Psoas muscle (tissue), 8 donors: ENCODE results near the gene HSD17B8. TPM values are rescaled to one million over a fixed set of nuclear protein-coding genes. Genes with fewer than 3 reads are reported as not detected.

Experiments used
- ATAC-seq, 4 donors: fragments of 200-7000 bp; cut with Tn5 transposase; one replicate each; pipeline ENCODE4 v1.9.1; 2020; ENCODE audit warnings: moderate library complexity in 3 of 4, mild to moderate bottlenecking in 2 of 4
- DNase-seq, 2 donors: peaks; one replicate each; pipeline ENCODE4 v3.0.0-alpha.2; 2020
- H3K27ac ChIP-seq: fragments of 200-600 bp; one replicate; pipeline ENCODE4 v1.8.0; 2022
- H3K27me3 ChIP-seq, 3 donors: fragments of 200-600 bp in 1 of 3; one replicate each; pipeline versions ENCODE4 v1.6.1 to v1.8.0; 2013 to 2022; ENCODE audit warnings: low read length in 2 of 3, mild to moderate bottlenecking in 2 of 3, moderate library complexity in 1 of 3; ENCODE audit not compliant: insufficient read depth in 3 of 3
- H3K36me3 ChIP-seq, 2 donors: fragments of 200-600 bp in 1 of 2; one replicate each; pipeline versions ENCODE4 v1.6.1 to v1.8.0; 2013 to 2022; ENCODE audit warnings: low read depth in 1 of 2, mild to moderate bottlenecking in 1 of 2, moderate library complexity in 1 of 2; ENCODE audit not compliant: insufficient read depth in 1 of 2
- H3K4me1 ChIP-seq: fragments of 200-600 bp; one replicate; pipeline ENCODE4 v1.8.0; 2022
- H3K4me3 ChIP-seq: fragments of 200-600 bp; one replicate; pipeline ENCODE4 v1.8.0; 2022; ENCODE audit warnings: mild to moderate bottlenecking
- H3K9me3 ChIP-seq: fragments of 200-600 bp; one replicate; pipeline ENCODE4 v1.8.0; 2022
- CTCF ChIP-seq: fragments of 200-600 bp; IDR thresholded peaks from one replicate; pipeline ENCODE4 v1.8.0; 2022; ENCODE audit warnings: antibody characterized with exemption
- WGBS, 3 donors: extraction: QIAGEN DNeasy Blood & Tissue Kit; methylation state at CpG; one replicate each; pipeline versions ENCODE4 v1.1.6 to v1.1.7; 2013; 5-methylcytosine and 5-hydroxymethylcytosine counted together
- intact Hi-C, 2 donors: fragments of 100-400 bp; cut with DNase I; formaldehyde crosslinking; loops; one replicate each; pipeline versions ENCODE4 v1.11.0 to v1.14.2; 2022
- polyA plus RNA-seq, 3 donors: library from polyadenylated mRNA; stranded (reverse); fragments of 200-250 nt; gene quantifications; one replicate each; pipeline ENCODE4 v1.2.3, GENCODE V29; 2013
- total RNA-seq, 4 donors: library from RNA; stranded (reverse); fragmentation: NEBNext Ultra II Directional in 2 of 4; extraction: Animal tissue kit (Norgen Biotek cat#: 25700) in 2 of 4; gene quantifications; one replicate each; pipeline versions ENCODE4 v1.2.1 to v1.2.4, GENCODE V29; 2021 to 2023
- donor health status: healthy with polysubstance abuse.
- donor health status: DM: no; HTN: no; CAD: no; lungs with moderate emphysema.
- donor health status: Bipolar disorder and iron deficiency.
- donor health status: healthy.
- donor health status: DM: yes; HTN: yes; CAD: no.
- donor health status: DM: no; HTN: no; CAD: no.
- donor health status: DM: no; HTN: no; CAD: no.
- donor health status: DM: yes; HTN: yes; CAD: no.

The HSD17B8 gene
- total and polyA plus RNA-seq, 7 donors = 5.3 to 18.9 (median 10.3) TPM

- Histone ChIP-seq H3K9me3 (no peaks in the 10 kb centered on the region), H3K4me3 (no peak overlapping the region), H3K27me3 (no peaks in the 10 kb centered on the region), H3K4me1 (peaks cover 13% of the 10 kb centered on the region), H3K27ac (no peak overlapping the region), H3K36me3 (peaks cover 8 to 47% of the 10 kb centered on the region in 2 donors)
- TF ChIP-seq CTCF = no peak
- intact Hi-C loops = no loop called here
- DNase-seq = no peak
- no peak for ATAC-seq
- 76 to 87% (median 85%) methylated on average over 6 of the region's 6 CpGs for WGBS, 3 donors
These were observed 47.0 kb downstream of the HSD17B8 start for GRCh38 chr6:33251395-33252012.

- Histone ChIP-seq H3K9me3 (no peaks in the 10 kb centered on the region), H3K4me3 (no peak overlapping the region), H3K36me3 (peaks cover 8 to 60% of the 10 kb centered on the region in 2 donors), H3K27me3 (no peaks in the 10 kb centered on the region), H3K27ac (no peak overlapping the region), H3K4me1 (peaks cover 13% of the 10 kb centered on the region)
- DNase-seq = no peak
- intact Hi-C loops = no loop called here
- no peak for TF ChIP-seq CTCF
- no peak for ATAC-seq
These were observed 48.3 kb downstream of the HSD17B8 start for GRCh38 chr6:33252759-33253158.

- ATAC-seq = no peak
- peaks cover 8 to 75% of the 10 kb centered on the region in 2 donors for H3K36me3 ChIP-seq
- no peak for TF ChIP-seq CTCF
- DNase-seq = no peak
- no peaks in the 10 kb centered on the region for H3K9me3 ChIP-seq
- intact Hi-C loops = no loop called here
- no peak overlapping the region for H3K27ac ChIP-seq
- H3K27me3 ChIP-seq = no peaks in the 10 kb centered on the region
- no peak overlapping the region for H3K4me3 ChIP-seq
- peaks cover 5% of the 10 kb centered on the region for H3K4me1 ChIP-seq
- WGBS, 3 donors = 90 to 98% (median 93%) methylated on average over 4 of the region's 4 CpGs
These were observed 50.1 kb downstream of the HSD17B8 start for GRCh38 chr6:33254591-33254990.

Other genes starting within 250 kb of the HSD17B8 start
- 100 to 1,000 TPM in 3 of 4 donors, 10 to 100 TPM in 1; 70.0 to 135 (median 115) TPM for gene BRD2, start 236.1 kb upstream of the HSD17B8 start, total RNA-seq
- 10 to 100 TPM; 62.2 to 93.0 (median 64.4) TPM for gene BRD2, start 236.1 kb upstream of the HSD17B8 start, polyA plus RNA-seq
- 1 to 10 TPM in 2 of 4 donors, under 1 TPM in 2; 0.48 to 1.5 (median 0.85) TPM for gene HLA-DOA, start 195.1 kb upstream of the HSD17B8 start, total RNA-seq
- under 1 TPM; 0.36 to 0.77 (median 0.58) TPM for gene HLA-DOA, start 195.1 kb upstream of the HSD17B8 start, polyA plus RNA-seq
- 10 to 100 TPM; 13.8 to 52.6 (median 20.2) TPM for gene HLA-DPA1, start 131.0 kb upstream of the HSD17B8 start, total RNA-seq
- 10 to 100 TPM; 10.7 to 12.3 (median 10.9) TPM for gene HLA-DPA1, start 131.0 kb upstream of the HSD17B8 start, polyA plus RNA-seq
- gene HLA-DPB1, start 128.7 kb upstream of the HSD17B8 start, total RNA-seq = 10 to 100 TPM; 11.9 to 33.2 (median 18.3) TPM
- 10 to 100 TPM; 11.0 to 17.9 (median 11.1) TPM for gene HLA-DPB1, start 128.7 kb upstream of the HSD17B8 start, polyA plus RNA-seq
- 1 to 10 TPM in 1 of 4 donors, under 1 TPM in 3; 0.27 to 1.3 (median 0.51) TPM for gene COL11A2, start 12.2 kb upstream of the HSD17B8 start, total RNA-seq
- under 1 TPM; 0.35 to 0.69 (median 0.61) TPM for gene COL11A2, start 12.2 kb upstream of the HSD17B8 start, polyA plus RNA-seq
- 10 to 100 TPM; 31.3 to 43.7 (median 36.0) TPM for gene RXRB, start 4.0 kb upstream of the HSD17B8 start, total RNA-seq
- gene RXRB, start 4.0 kb upstream of the HSD17B8 start, polyA plus RNA-seq = 10 to 100 TPM; 19.2 to 45.9 (median 29.3) TPM
- 10 to 100 TPM; 17.6 to 41.4 (median 28.4) TPM for gene SLC39A7, start 3.8 kb upstream of the HSD17B8 start, total RNA-seq
- 100 to 1,000 TPM in 1 of 3 donors, 10 to 100 TPM in 2; 44.8 to 126 (median 53.5) TPM for gene SLC39A7, start 3.8 kb upstream of the HSD17B8 start, polyA plus RNA-seq
- 10 to 100 TPM; 27.9 to 31.6 (median 29.1) TPM for gene RING1, start 3.8 kb downstream of the HSD17B8 start, total RNA-seq
- gene RING1, start 3.8 kb downstream of the HSD17B8 start, polyA plus RNA-seq = 10 to 100 TPM; 29.9 to 39.4 (median 34.6) TPM
- gene VPS52, start 67.2 kb downstream of the HSD17B8 start, total RNA-seq = 10 to 100 TPM; 35.7 to 52.5 (median 46.8) TPM
- 10 to 100 TPM; 29.3 to 31.6 (median 30.2) TPM for gene VPS52, start 67.2 kb downstream of the HSD17B8 start, polyA plus RNA-seq
- 1,000 to 10,000 TPM; 1,108 to 1,410 (median 1,267) TPM for gene RPS18, start 67.4 kb downstream of the HSD17B8 start, total RNA-seq
- 1,000 to 10,000 TPM; 1,958 to 4,446 (median 3,068) TPM for gene RPS18, start 67.4 kb downstream of the HSD17B8 start, polyA plus RNA-seq
- gene B3GALT4, start 72.5 kb downstream of the HSD17B8 start, total RNA-seq = 1 to 10 TPM; 1.3 to 3.6 (median 1.7) TPM
- gene B3GALT4, start 72.5 kb downstream of the HSD17B8 start, polyA plus RNA-seq = 1 to 10 TPM; 1.7 to 3.0 (median 1.8) TPM
- 10 to 100 TPM; 22.4 to 46.0 (median 34.7) TPM for gene WDR46, start 84.6 kb downstream of the HSD17B8 start, total RNA-seq
- 10 to 100 TPM; 33.3 to 65.0 (median 44.4) TPM for gene WDR46, start 84.6 kb downstream of the HSD17B8 start, polyA plus RNA-seq
- 10 to 100 TPM; 57.2 to 87.6 (median 75.7) TPM for gene PFDN6, start 84.9 kb downstream of the HSD17B8 start, total RNA-seq
- gene PFDN6, start 84.9 kb downstream of the HSD17B8 start, polyA plus RNA-seq = 100 to 1,000 TPM; 223 to 296 (median 248) TPM
- gene RGL2, start 94.3 kb downstream of the HSD17B8 start, total RNA-seq = 10 to 100 TPM; 44.5 to 58.3 (median 54.9) TPM
- gene RGL2, start 94.3 kb downstream of the HSD17B8 start, polyA plus RNA-seq = 10 to 100 TPM; 30.5 to 66.1 (median 51.9) TPM
- gene TAPBP, start 109.4 kb downstream of the HSD17B8 start, total RNA-seq = 10 to 100 TPM; 24.4 to 37.4 (median 27.1) TPM
- gene TAPBP, start 109.4 kb downstream of the HSD17B8 start, polyA plus RNA-seq = 10 to 100 TPM in 2 of 3 donors, 1 to 10 TPM in 1; 7.9 to 16.1 (median 10.1) TPM
- 10 to 100 TPM in 2 of 4 donors, 1 to 10 TPM in 2; 7.4 to 19.7 (median 10.1) TPM for gene ZBTB22, start 113.1 kb downstream of the HSD17B8 start, total RNA-seq
- 1 to 10 TPM; 4.7 to 8.4 (median 5.7) TPM for gene ZBTB22, start 113.1 kb downstream of the HSD17B8 start, polyA plus RNA-seq
- gene DAXX, start 118.3 kb downstream of the HSD17B8 start, total RNA-seq = 10 to 100 TPM; 22.2 to 36.4 (median 34.2) TPM
- gene DAXX, start 118.3 kb downstream of the HSD17B8 start, polyA plus RNA-seq = 10 to 100 TPM; 39.3 to 76.8 (median 59.7) TPM
- under 1 TPM in 3 of 4 donors, not detected in 1; 0.17 to 0.27 (median 0.25) TPM for gene KIFC1, start 187.2 kb downstream of the HSD17B8 start, total RNA-seq
- 1 to 10 TPM in 1 of 3 donors, under 1 TPM in 2; 0.15 to 1.0 (median 0.19) TPM for gene KIFC1, start 187.2 kb downstream of the HSD17B8 start, polyA plus RNA-seq
- 10 to 100 TPM; 40.5 to 57.5 (median 50.5) TPM for gene PHF1, start 206.4 kb downstream of the HSD17B8 start, total RNA-seq
- gene PHF1, start 206.4 kb downstream of the HSD17B8 start, polyA plus RNA-seq = 10 to 100 TPM; 65.6 to 84.8 (median 78.3) TPM
- 100 to 1,000 TPM in 2 of 4 donors, 10 to 100 TPM in 2; 75.4 to 121 (median 95.6) TPM for gene CUTA, start 213.5 kb downstream of the HSD17B8 start, total RNA-seq
- 100 to 1,000 TPM in 2 of 3 donors, 10 to 100 TPM in 1; 99.9 to 126 (median 125) TPM for gene CUTA, start 213.5 kb downstream of the HSD17B8 start, polyA plus RNA-seq
- 1 to 10 TPM; 1.9 to 4.3 (median 2.2) TPM for gene SYNGAP1, start 215.4 kb downstream of the HSD17B8 start, total RNA-seq
- 1 to 10 TPM in 2 of 3 donors, under 1 TPM in 1; 0.70 to 2.2 (median 1.5) TPM for gene SYNGAP1, start 215.4 kb downstream of the HSD17B8 start, polyA plus RNA-seq
- gene ZBTB9, start 249.9 kb downstream of the HSD17B8 start, total RNA-seq = 1 to 10 TPM; 2.4 to 4.9 (median 3.9) TPM
- 1 to 10 TPM; 1.9 to 5.2 (median 3.7) TPM for gene ZBTB9, start 249.9 kb downstream of the HSD17B8 start, polyA plus RNA-seq